Measurements from ENCODE around the gene SEC14L6.
A peak's percentile ranks its signal among the peaks of the same experiment; 100 is the strongest.
"Not testable (repeated sequence)": the region's sequence is repeated elsewhere in the genome, so short reads cannot be mapped to it uniquely, and the experiment has no call there.

SEC14L6 gene

DNA sequence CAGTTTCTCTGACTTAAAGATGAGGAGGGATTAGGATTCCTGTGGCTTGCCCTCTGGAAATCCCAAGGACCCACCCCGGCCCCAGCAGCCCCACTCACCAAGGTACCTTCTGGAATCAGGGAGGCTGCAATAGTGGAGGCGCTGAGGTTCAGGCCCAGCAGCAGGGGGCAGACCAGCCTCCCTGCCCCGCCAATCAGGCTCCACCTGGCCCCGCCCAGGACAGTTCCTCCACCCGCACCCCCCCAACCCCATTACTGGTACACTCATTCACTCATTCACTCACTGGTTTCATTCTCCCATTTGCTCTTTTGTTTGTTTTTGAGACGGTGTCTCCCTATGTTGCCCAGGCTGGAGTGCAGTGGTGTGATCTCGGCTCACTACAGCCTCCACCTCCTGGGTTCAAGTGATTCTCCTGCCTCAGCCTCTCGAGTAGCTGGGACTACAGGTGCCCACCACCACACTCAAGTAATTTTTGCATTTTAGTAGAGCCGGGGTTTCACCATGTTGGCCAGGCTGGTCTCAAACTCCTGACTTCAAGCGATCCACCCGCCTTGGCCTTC is 14.2 kb upstream of the SEC14L6 start:
- H3K9me3 ChIP-seq (ENCODE audit: low read length); H3K9me2 ChIP-seq (ENCODE audit: low read depth, low read length); H3K27me3 ChIP-seq (ENCODE audit: insufficient read depth, low read length); H3K4me2 ChIP-seq (ENCODE audit: low read length); H3K36me3 ChIP-seq (ENCODE audit: insufficient read depth, low read length); H3K27ac ChIP-seq (ENCODE audit: low read depth, low read length, poor library complexity, severe bottlenecking); H3K79me2 ChIP-seq (ENCODE audit: insufficient read depth, low read length); H3K9ac ChIP-seq (ENCODE audit: low read length); H4K20me1 ChIP-seq (ENCODE audit: insufficient read depth, low read length); H3K4me3 ChIP-seq (ENCODE audit: low read depth, low read length, poor library complexity, severe bottlenecking); H3F3A ChIP-seq (ENCODE audit: insufficient read depth, low read length); H3K4me1 ChIP-seq (ENCODE audit: insufficient read depth, low read length, severe bottlenecking); H2AFZ ChIP-seq (ENCODE audit: low read length): not testable (repeated sequence)
- TF ChIP-seq, protein P1, sequence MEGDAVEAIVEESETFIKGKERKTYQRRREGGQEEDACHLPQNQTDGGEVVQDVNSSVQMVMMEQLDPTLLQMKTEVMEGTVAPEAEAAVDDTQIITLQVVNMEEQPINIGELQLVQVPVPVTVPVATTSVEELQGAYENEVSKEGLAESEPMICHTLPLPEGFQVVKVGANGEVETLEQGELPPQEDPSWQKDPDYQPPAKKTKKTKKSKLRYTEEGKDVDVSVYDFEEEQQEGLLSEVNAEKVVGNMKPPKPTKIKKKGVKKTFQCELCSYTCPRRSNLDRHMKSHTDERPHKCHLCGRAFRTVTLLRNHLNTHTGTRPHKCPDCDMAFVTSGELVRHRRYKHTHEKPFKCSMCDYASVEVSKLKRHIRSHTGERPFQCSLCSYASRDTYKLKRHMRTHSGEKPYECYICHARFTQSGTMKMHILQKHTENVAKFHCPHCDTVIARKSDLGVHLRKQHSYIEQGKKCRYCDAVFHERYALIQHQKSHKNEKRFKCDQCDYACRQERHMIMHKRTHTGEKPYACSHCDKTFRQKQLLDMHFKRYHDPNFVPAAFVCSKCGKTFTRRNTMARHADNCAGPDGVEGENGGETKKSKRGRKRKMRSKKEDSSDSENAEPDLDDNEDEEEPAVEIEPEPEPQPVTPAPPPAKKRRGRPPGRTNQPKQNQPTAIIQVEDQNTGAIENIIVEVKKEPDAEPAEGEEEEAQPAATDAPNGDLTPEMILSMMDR (IDR thresholded peaks at IDR 0.05; ENCODE audit: low read length) = peak; percentile 22; the same call in 1 of the 2 replicates

DNA sequence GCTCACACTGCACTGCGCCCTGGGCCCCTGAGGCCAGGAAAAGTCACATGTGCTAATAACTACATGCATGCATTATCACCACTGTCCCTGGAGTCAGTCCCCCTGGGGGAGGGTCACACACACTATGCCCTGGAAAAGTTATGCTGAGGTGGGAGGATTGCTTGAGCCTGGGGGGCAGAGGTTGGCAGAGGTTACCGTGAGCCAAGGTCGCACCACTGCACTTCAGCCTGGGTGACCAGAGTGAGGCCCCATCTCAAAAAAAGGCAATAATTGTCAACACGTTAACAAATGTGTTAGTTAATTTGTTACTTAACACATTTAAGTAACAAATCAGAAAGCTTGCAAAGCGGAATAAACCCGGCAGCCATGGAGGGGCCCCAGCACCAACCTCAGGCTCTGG is 13.3 kb upstream of the SEC14L6 start:
- H3F3A ChIP-seq (ENCODE audit: insufficient read depth, low read length) = no peaks in the 10 kb centered on the region
- TF ChIP-seq EZH2 (IDR thresholded peaks at IDR 0.05; ENCODE audit: borderline replicate concordance, low read length) = no peak
- no peaks in the 10 kb centered on the region for H3K79me2 ChIP-seq (ENCODE audit: insufficient read depth, low read length)
- H3K9me3 ChIP-seq (ENCODE audit: low read length) = no peaks in the 10 kb centered on the region
- no peaks in the 10 kb centered on the region for H3K4me1 ChIP-seq (ENCODE audit: insufficient read depth, low read length, severe bottlenecking)
- no peaks in the 10 kb centered on the region for H4K20me1 ChIP-seq (ENCODE audit: insufficient read depth, low read length)
- no peak overlapping the region for H3K27ac ChIP-seq (ENCODE audit: low read depth, low read length, poor library complexity, severe bottlenecking)
- no peaks in the 10 kb centered on the region for H3K36me3 ChIP-seq (ENCODE audit: insufficient read depth, low read length)
- H3K9me2 ChIP-seq (ENCODE audit: low read depth, low read length) = no peaks in the 10 kb centered on the region
- H3K9ac ChIP-seq (ENCODE audit: low read length) = no peak overlapping the region
- H2AFZ ChIP-seq (ENCODE audit: low read length) = no peak overlapping the region
- no peak overlapping the region for H3K4me2 ChIP-seq (ENCODE audit: low read length)
- no peak overlapping the region for H3K4me3 ChIP-seq (ENCODE audit: low read depth, low read length, poor library complexity, severe bottlenecking)
- H3K27me3 ChIP-seq (ENCODE audit: insufficient read depth, low read length) = no peaks in the 10 kb centered on the region

DNA sequence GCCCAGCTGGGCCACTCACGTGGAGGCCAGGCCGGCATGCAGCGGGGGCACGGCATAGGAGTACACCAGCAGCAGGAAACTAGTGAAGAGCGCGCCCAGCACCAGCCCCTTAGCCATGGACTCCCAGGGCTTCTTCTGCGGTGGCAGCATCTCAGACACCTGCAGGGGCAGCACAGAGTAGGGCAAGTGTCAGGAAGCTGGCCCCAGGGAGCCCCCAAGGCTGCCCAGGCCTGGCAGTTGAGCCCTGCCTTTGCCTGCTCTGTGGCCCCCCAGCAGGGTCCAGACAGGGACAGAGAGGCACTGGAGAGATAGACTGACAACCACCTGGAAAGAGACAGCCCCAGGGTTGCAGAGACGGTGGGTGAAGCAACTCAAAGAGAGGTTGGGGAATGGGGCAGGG is 10.7 kb upstream of the SEC14L6 start:
- no peaks in the 10 kb centered on the region for H3K27me3 ChIP-seq (ENCODE audit: insufficient read depth, low read length)
- no peak overlapping the region for H3K4me3 ChIP-seq (ENCODE audit: low read depth, low read length, poor library complexity, severe bottlenecking)
- H3K9ac ChIP-seq (ENCODE audit: low read length) = no peak overlapping the region
- no peaks in the 10 kb centered on the region for H3K36me3 ChIP-seq (ENCODE audit: insufficient read depth, low read length)
- H3K4me2 ChIP-seq (ENCODE audit: low read length) = no peak overlapping the region
- no peaks in the 10 kb centered on the region for H3K79me2 ChIP-seq (ENCODE audit: insufficient read depth, low read length)
- no peak for TF ChIP-seq EZH2 (IDR thresholded peaks at IDR 0.05; ENCODE audit: borderline replicate concordance, low read length)
- TF ChIP-seq, protein P1 (IDR thresholded peaks at IDR 0.05; ENCODE audit: low read length) = no peak
- no peaks in the 10 kb centered on the region for H3K9me3 ChIP-seq (ENCODE audit: low read length)
- H3K27ac ChIP-seq (ENCODE audit: low read depth, low read length, poor library complexity, severe bottlenecking) = no peak overlapping the region
- no peaks in the 10 kb centered on the region for H3F3A ChIP-seq (ENCODE audit: insufficient read depth, low read length)
- no peaks in the 10 kb centered on the region for H3K9me2 ChIP-seq (ENCODE audit: low read depth, low read length)
- H2AFZ ChIP-seq (ENCODE audit: low read length) = no peak overlapping the region
- no peaks in the 10 kb centered on the region for H3K4me1 ChIP-seq (ENCODE audit: insufficient read depth, low read length, severe bottlenecking)
- H4K20me1 ChIP-seq (ENCODE audit: insufficient read depth, low read length) = no peaks in the 10 kb centered on the region

DNA sequence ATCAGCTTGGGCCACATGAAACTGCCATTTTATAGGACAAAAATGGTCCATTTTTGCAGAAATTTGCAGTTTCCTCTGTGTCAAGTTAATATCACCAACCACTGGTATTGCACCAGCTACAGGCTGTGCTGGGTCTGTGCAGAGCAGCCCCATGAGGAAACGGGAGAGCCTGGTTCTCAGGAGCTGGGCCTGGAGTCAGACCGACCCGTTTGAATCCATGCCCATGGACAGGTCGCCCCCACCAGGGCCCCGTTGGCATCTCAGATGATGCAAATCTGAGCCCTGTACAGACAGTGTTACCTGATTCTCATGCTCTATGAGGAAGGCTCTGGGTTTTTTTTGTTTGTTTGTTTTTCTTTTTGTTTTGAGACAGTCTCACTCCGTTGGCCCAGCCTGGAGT is 9.8 kb upstream of the SEC14L6 start:
- no peaks in the 10 kb centered on the region for H3K9me3 ChIP-seq (ENCODE audit: low read length)
- H3F3A ChIP-seq (ENCODE audit: insufficient read depth, low read length) = no peaks in the 10 kb centered on the region
- H3K4me3 ChIP-seq (ENCODE audit: low read depth, low read length, poor library complexity, severe bottlenecking) = no peak overlapping the region
- no peaks in the 10 kb centered on the region for H3K36me3 ChIP-seq (ENCODE audit: insufficient read depth, low read length)
- no peak overlapping the region for H2AFZ ChIP-seq (ENCODE audit: low read length)
- H3K27ac ChIP-seq (ENCODE audit: low read depth, low read length, poor library complexity, severe bottlenecking) = no peak overlapping the region
- H3K27me3 ChIP-seq (ENCODE audit: insufficient read depth, low read length) = no peaks in the 10 kb centered on the region
- no peaks in the 10 kb centered on the region for H3K4me1 ChIP-seq (ENCODE audit: insufficient read depth, low read length, severe bottlenecking)
- H3K9ac ChIP-seq (ENCODE audit: low read length) = no peak overlapping the region
- TF ChIP-seq EZH2 (IDR thresholded peaks at IDR 0.05; ENCODE audit: borderline replicate concordance, low read length) = no peak
- TF ChIP-seq, protein P1 (IDR thresholded peaks at IDR 0.05; ENCODE audit: low read length) = no peak
- no peaks in the 10 kb centered on the region for H3K9me2 ChIP-seq (ENCODE audit: low read depth, low read length)
- no peak overlapping the region for H3K4me2 ChIP-seq (ENCODE audit: low read length)
- H3K79me2 ChIP-seq (ENCODE audit: insufficient read depth, low read length) = no peaks in the 10 kb centered on the region
- no peaks in the 10 kb centered on the region for H4K20me1 ChIP-seq (ENCODE audit: insufficient read depth, low read length)
